ENCODE results near the gene LHX6. TPM values are rescaled to one million over a fixed set of nuclear protein-coding genes. Genes with fewer than 3 reads are reported as not detected.

The LHX6 gene
- total RNA-seq, 1 donor from 2014 or later, result 4.4 TPM

DNA sequence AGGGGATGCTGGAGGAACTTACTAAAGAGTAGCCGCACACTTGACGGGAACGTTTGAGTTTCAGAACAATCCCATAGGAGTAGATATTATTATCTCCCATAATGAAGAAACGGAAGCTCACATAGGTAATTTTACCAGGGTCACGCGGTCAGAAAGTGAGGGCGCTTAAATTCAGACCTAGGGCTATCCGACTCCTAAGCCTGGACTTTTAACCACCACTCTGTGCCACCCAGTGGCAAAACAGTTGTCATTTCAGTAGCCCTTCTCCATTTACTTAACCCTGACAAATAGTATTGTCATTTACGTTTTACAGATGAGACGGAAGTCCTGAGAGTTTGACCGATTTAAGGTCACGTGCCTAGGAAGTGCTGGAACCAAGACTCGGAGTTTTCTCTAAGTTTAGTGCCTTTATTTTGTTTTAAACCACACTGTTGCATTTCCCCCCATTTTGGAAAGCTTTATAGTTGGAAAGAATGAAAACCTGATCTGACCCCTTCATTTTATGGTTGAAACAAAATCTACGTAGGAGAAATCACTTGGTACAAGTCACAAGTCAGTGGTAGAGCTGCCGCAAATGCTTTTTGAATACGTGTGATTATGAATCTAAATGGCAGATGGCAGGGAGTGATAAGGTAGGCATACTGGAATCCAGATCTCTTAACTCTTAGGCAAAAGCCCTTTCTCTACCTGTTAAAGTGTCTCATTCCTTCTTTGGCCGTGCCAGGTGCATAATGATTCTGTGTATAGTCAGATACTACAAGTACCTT is 36.6 kb upstream of the LHX6 start:
- DNase-seq, result no peak
- TF ChIP-seq, protein P1, sequence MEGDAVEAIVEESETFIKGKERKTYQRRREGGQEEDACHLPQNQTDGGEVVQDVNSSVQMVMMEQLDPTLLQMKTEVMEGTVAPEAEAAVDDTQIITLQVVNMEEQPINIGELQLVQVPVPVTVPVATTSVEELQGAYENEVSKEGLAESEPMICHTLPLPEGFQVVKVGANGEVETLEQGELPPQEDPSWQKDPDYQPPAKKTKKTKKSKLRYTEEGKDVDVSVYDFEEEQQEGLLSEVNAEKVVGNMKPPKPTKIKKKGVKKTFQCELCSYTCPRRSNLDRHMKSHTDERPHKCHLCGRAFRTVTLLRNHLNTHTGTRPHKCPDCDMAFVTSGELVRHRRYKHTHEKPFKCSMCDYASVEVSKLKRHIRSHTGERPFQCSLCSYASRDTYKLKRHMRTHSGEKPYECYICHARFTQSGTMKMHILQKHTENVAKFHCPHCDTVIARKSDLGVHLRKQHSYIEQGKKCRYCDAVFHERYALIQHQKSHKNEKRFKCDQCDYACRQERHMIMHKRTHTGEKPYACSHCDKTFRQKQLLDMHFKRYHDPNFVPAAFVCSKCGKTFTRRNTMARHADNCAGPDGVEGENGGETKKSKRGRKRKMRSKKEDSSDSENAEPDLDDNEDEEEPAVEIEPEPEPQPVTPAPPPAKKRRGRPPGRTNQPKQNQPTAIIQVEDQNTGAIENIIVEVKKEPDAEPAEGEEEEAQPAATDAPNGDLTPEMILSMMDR (IDR thresholded peaks at IDR 0.05; ENCODE audit: borderline replicate concordance), result no peak
- intact Hi-C loops (cut with micrococcal nuclease), result no loop called here
- peak overlapping the region; percentile 73 for H3K4me3 ChIP-seq
- H3K4me1 ChIP-seq, result peaks cover 81% of the 10 kb centered on the region
- H3K27me3 ChIP-seq (ENCODE audit: low read depth), result no peaks in the 10 kb centered on the region
- H3K36me3 ChIP-seq, result peaks cover 11% of the 10 kb centered on the region
- peak overlapping the region; percentile 95 for H3K27ac ChIP-seq (replicated peaks)
- H3K9me3 ChIP-seq (replicated peaks), result no peaks in the 10 kb centered on the region

DNA sequence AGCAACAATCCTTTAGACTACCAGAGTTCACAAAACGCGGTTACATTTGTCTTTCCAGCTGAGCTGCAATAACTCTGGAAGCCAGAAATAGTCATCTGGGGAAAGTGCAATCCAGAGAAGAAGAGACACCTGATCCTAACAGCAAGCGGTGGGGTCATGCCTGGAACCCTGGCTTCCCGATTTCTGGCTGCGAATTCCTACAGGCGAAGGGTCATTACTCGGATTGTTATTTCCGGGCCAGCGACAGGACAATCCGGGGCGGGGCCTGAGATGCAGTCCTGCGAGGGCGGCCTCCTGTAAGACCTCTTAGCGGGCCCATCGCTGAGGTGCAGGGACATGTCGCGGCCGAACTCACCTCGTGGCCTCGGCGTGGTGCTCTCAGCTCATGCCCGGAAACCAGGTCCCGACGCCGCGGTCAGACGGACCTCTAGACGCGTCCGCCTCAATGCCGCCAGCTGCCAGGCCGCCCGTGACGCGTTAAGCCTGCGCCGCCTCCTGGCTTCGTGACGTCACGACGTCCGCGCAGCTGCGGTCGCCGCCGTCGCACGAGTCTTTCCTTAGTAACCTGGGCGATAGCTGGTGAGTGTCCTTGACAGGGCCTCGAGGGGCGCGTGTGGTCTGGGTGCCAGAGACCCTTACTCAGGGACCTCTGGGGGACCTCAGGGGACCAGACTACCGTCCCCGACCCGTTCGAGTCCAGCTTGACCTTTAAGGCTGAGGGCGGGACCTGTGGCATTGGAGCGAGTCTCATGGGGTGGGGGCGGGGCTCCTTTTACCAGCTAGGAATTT is 35.8 kb upstream of the LHX6 start, which contains the start of the genes MRRF and RBM18:
Gene MRRF, plus strand, starts transcription at position 523 of the 789 bp plus-strand sequence. CDS start 6,010 bp downstream, outside the sequence.
Gene RBM18, minus strand, starts transcription at position 481 of the 789 bp plus-strand sequence. CDS start 3,348 bp downstream, outside the sequence.
- intact Hi-C loops (cut with micrococcal nuclease), result no loop called here
- H3K4me1 ChIP-seq, result peaks cover 78% of the 10 kb centered on the region

DNA sequence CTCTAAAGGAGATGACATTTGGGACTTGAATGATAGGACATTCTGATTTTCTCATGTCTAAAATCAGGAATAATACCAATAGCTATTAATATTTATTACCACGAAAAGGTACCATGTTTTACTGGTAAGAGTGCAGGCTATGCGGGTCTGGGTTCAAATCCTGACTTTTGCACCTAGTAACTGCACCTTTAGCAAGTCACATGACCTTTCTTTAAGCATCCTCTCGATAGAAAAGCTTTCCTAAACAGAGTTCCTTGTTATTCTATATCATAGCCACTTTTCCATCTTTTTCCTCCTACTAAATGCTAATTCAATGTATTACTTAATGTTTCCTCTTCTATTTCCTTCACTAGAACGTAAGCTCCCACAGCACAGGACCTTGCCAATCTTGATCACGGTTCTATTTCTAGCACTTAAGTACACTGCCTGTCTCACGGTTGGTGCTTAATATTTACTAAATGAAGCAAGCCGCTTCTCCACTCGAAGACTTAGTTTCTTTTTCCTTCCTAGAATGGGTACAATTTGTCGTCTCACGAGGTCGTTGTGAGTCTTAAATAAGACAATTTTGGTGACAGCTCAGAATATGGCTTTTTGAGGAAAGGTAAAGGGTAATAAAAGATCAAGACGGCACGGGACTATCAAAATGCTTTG is 35.1 kb upstream of the LHX6 start:
- TF ChIP-seq, protein P1 (IDR thresholded peaks at IDR 0.05; ENCODE audit: borderline replicate concordance), result no peak
- Histone ChIP-seq H3K9me3 (replicated peaks) (no peaks in the 10 kb centered on the region), H3K27ac (replicated peaks) (peak overlapping the region; percentile 95), H3K4me1 (peaks cover 84% of the 10 kb centered on the region), H3K27me3 (ENCODE audit: low read depth) (no peaks in the 10 kb centered on the region), H3K36me3 (peaks cover 26% of the 10 kb centered on the region), H3K4me3 (peak overlapping the region; percentile 73)
- intact Hi-C loops (cut with micrococcal nuclease), result no loop called here
- DNase-seq, result no peak

More for the DNA sequence above, 35.8 kb upstream of the LHX6 start, which contains the start of the genes MRRF and RBM18:
- Histone ChIP-seq H3K27ac (replicated peaks) (peak within 1 kb of the TSS; percentile 95), H3K27me3 (ENCODE audit: low read depth) (no peaks in the 10 kb centered on the region), H3K36me3 (peaks cover 19% of the 10 kb centered on the region), H3K4me3 (peak within 1 kb of the TSS; percentile 73), H3K9me3 (replicated peaks) (no peaks in the 10 kb centered on the region)
- TF ChIP-seq, protein P1 (IDR thresholded peaks at IDR 0.05; ENCODE audit: borderline replicate concordance), result no peak
- peak; percentile 93 for DNase-seq

DNA sequence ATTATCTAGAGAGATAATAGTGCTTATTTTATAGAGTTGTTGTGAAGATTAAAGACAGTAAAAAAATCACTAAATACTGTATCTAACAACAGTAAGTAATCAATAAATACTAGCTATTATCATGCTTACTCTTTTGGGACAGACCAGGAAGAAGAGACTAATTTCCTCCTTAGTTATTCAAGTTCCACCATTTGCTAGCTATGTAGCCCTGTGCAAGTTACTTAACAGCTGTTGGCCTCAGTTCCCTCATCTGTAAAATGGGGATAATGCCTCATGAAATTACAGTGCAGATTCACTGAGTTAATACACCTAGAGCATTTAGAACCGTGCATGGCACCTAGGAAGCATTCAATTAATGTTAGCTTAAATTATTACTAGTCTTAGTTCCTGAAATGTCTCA is 33.3 kb upstream of the LHX6 start:
- intact Hi-C loops (cut with micrococcal nuclease), result no loop called here
- no peaks in the 10 kb centered on the region for H3K9me3 ChIP-seq (replicated peaks)
- H3K27ac ChIP-seq (replicated peaks), result peak overlapping the region; percentile 40
- no peaks in the 10 kb centered on the region for H3K27me3 ChIP-seq (ENCODE audit: low read depth)
- H3K4me3 ChIP-seq, result no peak overlapping the region
- DNase-seq, result no peak
- H3K4me1 ChIP-seq, result peaks cover 77% of the 10 kb centered on the region
- H3K36me3 ChIP-seq, result peaks cover 36% of the 10 kb centered on the region
- TF ChIP-seq, protein P1 (IDR thresholded peaks at IDR 0.05; ENCODE audit: borderline replicate concordance), result no peak

DNA sequence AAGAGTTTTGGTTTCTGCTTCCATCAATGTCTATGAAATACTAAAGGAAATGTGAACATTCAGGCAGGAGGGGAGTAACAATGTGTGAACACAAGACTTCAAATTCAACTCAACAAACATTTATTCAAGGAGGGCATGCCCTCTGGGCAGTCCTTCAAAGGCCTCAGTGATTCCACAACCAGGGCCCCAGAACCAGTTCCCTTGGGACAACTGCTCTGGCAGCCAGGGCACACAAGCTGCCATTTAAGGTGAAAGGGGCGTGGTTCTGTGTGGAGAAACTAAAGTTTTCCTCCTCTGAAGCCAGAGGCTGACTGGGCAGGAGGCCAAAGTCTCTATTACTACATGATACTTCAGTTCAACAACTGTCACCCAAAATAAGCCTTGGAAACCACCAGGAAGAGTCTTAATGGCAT is 32.7 kb upstream of the LHX6 start:
- Histone ChIP-seq H3K9me3 (replicated peaks) (no peaks in the 10 kb centered on the region), H3K36me3 (peaks cover 36% of the 10 kb centered on the region), H3K27ac (replicated peaks) (peak overlapping the region; percentile 40), H3K27me3 (ENCODE audit: low read depth) (no peaks in the 10 kb centered on the region), H3K4me1 (peaks cover 71% of the 10 kb centered on the region), H3K4me3 (no peak overlapping the region)
- TF ChIP-seq, protein P1 (IDR thresholded peaks at IDR 0.05; ENCODE audit: borderline replicate concordance), result no peak
- DNase-seq, result peak; percentile 35
- intact Hi-C loops (cut with micrococcal nuclease), result no loop called here

All from left ventricle myocardium inferior (tissue), 1 donor.